DND-41 (cell line): Measurements from ENCODE around the gene CDCP1.
A peak's percentile ranks its signal among the peaks of the same experiment; 100 is the strongest.
"Not testable (repeated sequence)": the region's sequence is repeated elsewhere in the genome, so short reads cannot be mapped to it uniquely, and the experiment has no call there.

Source experiments
- ATAC-seq: fragments of 200-7000 bp; cut with Tn5 transposase; 3 replicates; pipeline ENCODE4 v1.9.1; 2021; ENCODE audit warnings: low read depth; ENCODE audit not compliant: insufficient read depth
- DNase-seq: peaks from one replicate; pipeline ENCODE4 v3.0.0-alpha.2; 2020
- H2AFZ ChIP-seq: 2 replicates; pipeline ENCODE4 v1.6.0; 2012; ENCODE audit warnings: low read depth, low read length
- H3K27ac ChIP-seq: 2 replicates; pipeline ENCODE4 v1.5.1; 2012; ENCODE audit warnings: low read length, inconsistent platforms
- H3K27me3 ChIP-seq: fragments of 200-600 bp; sonication (generic); 2 replicates; pipeline ENCODE4 v1.6.0; 2012; ENCODE audit warnings: low read length, mild to moderate bottlenecking, inconsistent platforms; ENCODE audit not compliant: insufficient read depth, poor library complexity
- H3K36me3 ChIP-seq: 2 replicates; pipeline ENCODE4 v1.5.1; 2012; ENCODE audit warnings: low read length, inconsistent platforms; ENCODE audit not compliant: insufficient read depth
- H3K4me1 ChIP-seq: 2 replicates; pipeline ENCODE4 v1.5.1; 2012; ENCODE audit warnings: mild to moderate bottlenecking, low read length; ENCODE audit not compliant: insufficient read depth
- H3K4me2 ChIP-seq: 2 replicates; pipeline ENCODE4 v1.6.0; 2012; ENCODE audit warnings: mild to moderate bottlenecking, moderate library complexity, low read length, inconsistent platforms; ENCODE audit not compliant: insufficient read depth
- H3K4me3 ChIP-seq, 2 experiments: fragments of 200-600 bp in 1 of 2; shearing (Covaris generic) in 1 of 2; 2 replicates each; pipeline ENCODE4 v1.5.1; 2012 to 2016; ENCODE audit warnings: inconsistent platforms in 2 of 2, low read length in 2 of 2, mild to moderate bottlenecking in 2 of 2, low read depth in 1 of 2, moderate library complexity in 1 of 2
- H3K79me2 ChIP-seq: 2 replicates; pipeline ENCODE4 v1.6.0; 2012; ENCODE audit warnings: low read length, inconsistent platforms; ENCODE audit not compliant: insufficient read depth
- H3K9ac ChIP-seq: 2 replicates; pipeline ENCODE4 v1.6.0; 2012; ENCODE audit warnings: low read depth, mild to moderate bottlenecking, inconsistent platforms, low read length, moderate library complexity
- H3K9me3 ChIP-seq: 2 replicates; pipeline ENCODE4 v1.5.1; 2012; ENCODE audit warnings: low read length, moderate library complexity, mild to moderate bottlenecking, inconsistent platforms; ENCODE audit not compliant: insufficient read depth, severe bottlenecking
- H4K20me1 ChIP-seq: 2 replicates; pipeline ENCODE4 v1.6.0; 2012; ENCODE audit warnings: low read length; ENCODE audit not compliant: insufficient read depth
- CTCF ChIP-seq: IDR thresholded peaks from 2 replicates; pipeline ENCODE4 v1.5.1; 2012; ENCODE audit warnings: borderline replicate concordance, low read length, moderate library complexity, mild to moderate bottlenecking; ENCODE audit not compliant: poor library complexity, severe bottlenecking; ENCODE audit errors: extremely low read depth
- EZH2 ChIP-seq: IDR thresholded peaks from 3 replicates; pipeline ENCODE4 v1.6.1; 2012; ENCODE audit warnings: borderline replicate concordance, low read depth, mild to moderate bottlenecking, moderate library complexity, low read length, inconsistent platforms; ENCODE audit not compliant: severe bottlenecking

Gene CDCP1

GRCh38 chr3:45055411-45056143 lies 90.6 kb downstream of the CDCP1 start:
- Histone ChIP-seq H3K9ac (no peak overlapping the region), H3K27me3 (no peaks in the 10 kb centered on the region), H3K4me2 (no peak overlapping the region), H3K79me2 (no peaks in the 10 kb centered on the region), H3K4me1 (no peaks in the 10 kb centered on the region), H3K9me3 (no peaks in the 10 kb centered on the region), H4K20me1 (no peaks in the 10 kb centered on the region), H3K27ac (no peak overlapping the region), H3K36me3 (no peaks in the 10 kb centered on the region), H2AFZ (no peak overlapping the region), H3K4me3 (no peak overlapping the region)
- TF ChIP-seq EZH2 (no peak), CTCF (peak; percentile 68)
- DNase-seq (peak; percentile 55), ATAC-seq (peak; percentile 85)

GRCh38 chr3:45055032-45055410 lies 91.2 kb downstream of the CDCP1 start:
- no peaks in the 10 kb centered on the region for H3K79me2 ChIP-seq
- no peak for TF ChIP-seq CTCF
- TF ChIP-seq EZH2, result no peak
- no peaks in the 10 kb centered on the region for H3K4me1 ChIP-seq
- H2AFZ ChIP-seq, result no peak overlapping the region
- no peaks in the 10 kb centered on the region for H3K9me3 ChIP-seq
- H3K4me3 ChIP-seq, result no peak overlapping the region
- H3K9ac ChIP-seq, result no peak overlapping the region
- ATAC-seq, result no peak
- H3K27ac ChIP-seq, result no peak overlapping the region
- no peaks in the 10 kb centered on the region for H3K27me3 ChIP-seq
- DNase-seq, result no peak
- no peaks in the 10 kb centered on the region for H4K20me1 ChIP-seq
- H3K4me2 ChIP-seq, result no peak overlapping the region
- H3K36me3 ChIP-seq, result no peaks in the 10 kb centered on the region

GRCh38 chr3:45054196-45054857 lies 91.9 kb downstream of the CDCP1 start:
- Histone ChIP-seq H3K4me3 (no peak overlapping the region), H4K20me1 (no peaks in the 10 kb centered on the region), H3K4me1 (no peaks in the 10 kb centered on the region), H3K79me2 (no peaks in the 10 kb centered on the region), H3K27ac (no peak overlapping the region), H3K4me2 (no peak overlapping the region), H2AFZ (no peak overlapping the region), H3K9me3 (no peaks in the 10 kb centered on the region), H3K9ac (no peak overlapping the region), H3K36me3 (no peaks in the 10 kb centered on the region), H3K27me3 (no peaks in the 10 kb centered on the region)
- DNase-seq, result no peak
- TF ChIP-seq CTCF (no peak), EZH2 (no peak)
- no peak for ATAC-seq

GRCh38 chr3:45053805-45054195 lies 92.4 kb downstream of the CDCP1 start:
- H3K9ac ChIP-seq, H3K27ac ChIP-seq, H3K4me3 ChIP-seq, H3K4me2 ChIP-seq, H4K20me1 ChIP-seq, H3K36me3 ChIP-seq, H3K4me1 ChIP-seq, H2AFZ ChIP-seq, H3K9me3 ChIP-seq, ATAC-seq, H3K79me2 ChIP-seq, H3K27me3 ChIP-seq, DNase-seq: not testable (repeated sequence)
